Lower leg skin (tissue), 3 donors: ENCODE measurements around the gene PARP16.

Experiments used
- POLR2A ChIP-seq, 2 donors: fragments of 450-650 bp; IDR thresholded peaks; one replicate each; pipeline ENCODE4 v1.6.1; 2016 to 2017; ENCODE audit warnings: antibody characterized with exemption in 2 of 2, mild to moderate bottlenecking in 1 of 2, moderate library complexity in 1 of 2
- TF ChIP-seq, protein P1 (sequence below), 3 donors: fragments of 450-650 bp; IDR thresholded peaks; one replicate each; pipeline ENCODE4 v1.5.1; 2016; ENCODE audit warnings: antibody characterized with exemption in 3 of 3, mild to moderate bottlenecking in 3 of 3, moderate library complexity in 2 of 3

DNA sequence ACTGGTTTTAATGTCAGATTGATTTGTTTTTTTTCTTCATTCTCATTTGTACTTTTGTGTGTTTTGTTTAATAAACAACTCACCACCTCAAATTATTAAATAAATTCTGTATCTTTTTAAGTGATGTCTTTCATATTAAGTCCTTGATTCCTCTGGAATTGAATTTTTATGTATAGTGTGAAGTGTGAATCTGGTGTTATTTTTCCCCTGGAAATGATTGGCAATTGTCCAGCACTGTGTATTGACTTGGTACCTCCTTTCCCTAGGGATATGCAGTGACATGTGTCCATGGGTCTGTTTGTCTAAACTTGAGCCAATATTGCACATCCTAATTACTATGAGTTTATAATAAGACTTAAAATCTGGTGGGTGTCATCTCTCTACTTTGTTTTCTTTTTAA lies 19.9 kb upstream of the PARP16 start:
- TF ChIP-seq, protein P1, sequence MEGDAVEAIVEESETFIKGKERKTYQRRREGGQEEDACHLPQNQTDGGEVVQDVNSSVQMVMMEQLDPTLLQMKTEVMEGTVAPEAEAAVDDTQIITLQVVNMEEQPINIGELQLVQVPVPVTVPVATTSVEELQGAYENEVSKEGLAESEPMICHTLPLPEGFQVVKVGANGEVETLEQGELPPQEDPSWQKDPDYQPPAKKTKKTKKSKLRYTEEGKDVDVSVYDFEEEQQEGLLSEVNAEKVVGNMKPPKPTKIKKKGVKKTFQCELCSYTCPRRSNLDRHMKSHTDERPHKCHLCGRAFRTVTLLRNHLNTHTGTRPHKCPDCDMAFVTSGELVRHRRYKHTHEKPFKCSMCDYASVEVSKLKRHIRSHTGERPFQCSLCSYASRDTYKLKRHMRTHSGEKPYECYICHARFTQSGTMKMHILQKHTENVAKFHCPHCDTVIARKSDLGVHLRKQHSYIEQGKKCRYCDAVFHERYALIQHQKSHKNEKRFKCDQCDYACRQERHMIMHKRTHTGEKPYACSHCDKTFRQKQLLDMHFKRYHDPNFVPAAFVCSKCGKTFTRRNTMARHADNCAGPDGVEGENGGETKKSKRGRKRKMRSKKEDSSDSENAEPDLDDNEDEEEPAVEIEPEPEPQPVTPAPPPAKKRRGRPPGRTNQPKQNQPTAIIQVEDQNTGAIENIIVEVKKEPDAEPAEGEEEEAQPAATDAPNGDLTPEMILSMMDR (IDR thresholded peaks at IDR 0.05): no peak
- TF ChIP-seq POLR2A (IDR thresholded peaks at IDR 0.05): no peak
